Measurements from ENCODE around the gene KSR1.
"Not testable (repeated sequence)": the region's sequence is repeated elsewhere in the genome, so short reads cannot be mapped to it uniquely, and the experiment has no call there.

The KSR1 gene

DNA sequence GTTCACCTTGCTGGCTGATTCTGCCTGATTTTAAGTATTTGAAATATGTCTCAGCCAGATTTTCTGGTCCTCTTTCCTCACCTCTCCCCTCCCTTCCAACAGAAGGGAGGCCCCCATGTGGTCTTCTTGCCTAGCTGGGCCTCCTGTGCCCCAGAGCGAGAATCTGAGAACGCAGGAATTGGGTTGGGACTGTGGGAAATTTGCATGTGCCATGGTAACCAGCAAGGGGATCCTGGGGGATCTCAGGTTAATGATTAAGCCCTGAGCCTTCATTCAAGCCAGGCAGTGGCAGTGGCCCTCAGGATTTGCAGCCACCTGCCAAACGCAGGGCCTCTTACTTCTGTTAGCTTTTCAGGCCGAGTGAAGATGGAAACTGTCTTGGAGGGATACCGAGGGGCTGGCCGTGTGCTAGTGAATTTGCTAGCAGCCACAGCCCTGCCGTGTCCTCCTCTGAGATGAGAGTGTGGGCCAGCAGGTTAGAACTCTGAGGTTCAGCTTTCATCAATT, 40.2 kb downstream of the KSR1 start:
- no peak for FAIRE-seq

DNA sequence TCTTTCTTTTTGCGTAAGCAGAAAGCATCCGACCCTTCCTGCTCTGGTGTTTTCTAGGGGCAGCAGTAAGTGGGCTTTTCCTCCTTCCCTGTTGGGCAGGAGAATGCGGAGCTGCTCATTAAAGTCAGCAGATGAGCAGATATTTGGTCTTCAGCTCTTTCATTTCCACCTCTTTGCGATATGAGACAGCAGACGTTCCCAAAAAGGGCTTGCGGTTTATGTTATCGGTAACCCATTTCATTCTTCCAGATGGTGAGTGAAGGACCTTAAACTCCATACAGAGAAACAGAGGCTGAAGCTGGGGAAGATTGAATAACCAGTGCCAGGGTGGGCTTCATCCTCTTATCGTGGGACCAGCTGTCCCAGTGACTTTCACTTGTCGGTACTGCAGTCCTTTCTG, 40.7 kb downstream of the KSR1 start:
- FAIRE-seq: no peak

GRCh38 chr17:27497696-27498095, 41.4 kb downstream of the KSR1 start:
- FAIRE-seq: no peak

GRCh38 chr17:27498615-27499309, 42.5 kb downstream of the KSR1 start:
- FAIRE-seq: no peak

DNA sequence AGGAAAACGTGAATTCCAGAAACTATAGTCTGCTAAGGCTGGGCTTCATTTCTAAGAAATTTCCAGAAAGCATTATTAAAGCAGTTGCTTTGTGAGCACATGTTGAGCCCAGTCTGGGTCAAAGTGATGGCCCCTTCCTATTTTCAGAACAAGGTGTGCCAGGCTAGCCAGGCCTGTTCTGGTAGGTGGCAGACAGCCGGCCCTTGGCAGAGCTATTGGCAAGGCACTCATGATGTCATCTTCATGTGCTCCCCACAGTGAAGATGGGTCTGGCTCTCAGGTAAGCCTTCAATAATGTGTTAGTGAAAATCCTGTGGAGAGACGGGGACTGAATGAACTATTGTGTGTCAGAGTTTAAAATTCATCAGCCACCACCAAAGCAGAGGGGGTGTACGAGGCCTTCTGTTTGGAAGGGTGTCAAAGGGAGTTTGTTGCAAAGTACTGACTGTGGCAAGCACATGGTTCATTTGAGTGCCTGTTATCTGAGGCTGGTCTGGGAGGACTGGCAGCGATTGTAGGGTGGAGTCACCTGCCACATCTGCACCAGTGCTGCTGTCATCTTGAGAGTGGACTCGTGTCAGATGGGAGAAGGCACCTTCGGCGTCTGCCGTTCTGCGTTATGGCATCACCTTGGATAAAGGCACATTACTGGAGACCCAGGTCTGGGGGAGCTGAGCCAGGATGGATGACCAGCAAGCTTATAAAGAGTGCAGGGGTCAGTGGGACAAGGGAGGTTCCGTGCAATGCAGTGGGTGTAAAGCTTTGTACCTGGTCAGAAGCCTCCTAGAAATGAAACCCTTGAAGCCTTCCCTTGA, 43.4 kb downstream of the KSR1 start:
- FAIRE-seq: no peak

DNA sequence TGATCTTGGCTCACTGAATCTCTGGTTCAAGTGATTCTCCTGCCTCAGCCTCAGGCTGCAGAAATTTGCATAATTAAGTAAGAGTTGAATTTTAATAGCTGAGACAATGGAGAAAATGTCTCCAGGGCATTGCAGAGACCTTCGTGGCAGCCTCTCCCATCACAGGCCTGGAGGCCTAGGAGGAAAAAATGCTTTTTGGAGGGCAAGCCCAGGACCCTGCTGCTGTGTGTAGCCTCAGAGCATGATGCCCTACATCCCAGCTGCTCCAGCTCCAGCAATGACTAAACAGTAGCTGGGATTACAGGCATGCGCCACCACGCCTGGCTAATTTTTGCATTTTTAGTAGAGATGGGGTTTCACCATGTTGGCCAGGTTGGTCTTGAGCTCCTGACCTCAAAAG, 45.1 kb downstream of the KSR1 start:
- FAIRE-seq: not testable (repeated sequence)

DNA sequence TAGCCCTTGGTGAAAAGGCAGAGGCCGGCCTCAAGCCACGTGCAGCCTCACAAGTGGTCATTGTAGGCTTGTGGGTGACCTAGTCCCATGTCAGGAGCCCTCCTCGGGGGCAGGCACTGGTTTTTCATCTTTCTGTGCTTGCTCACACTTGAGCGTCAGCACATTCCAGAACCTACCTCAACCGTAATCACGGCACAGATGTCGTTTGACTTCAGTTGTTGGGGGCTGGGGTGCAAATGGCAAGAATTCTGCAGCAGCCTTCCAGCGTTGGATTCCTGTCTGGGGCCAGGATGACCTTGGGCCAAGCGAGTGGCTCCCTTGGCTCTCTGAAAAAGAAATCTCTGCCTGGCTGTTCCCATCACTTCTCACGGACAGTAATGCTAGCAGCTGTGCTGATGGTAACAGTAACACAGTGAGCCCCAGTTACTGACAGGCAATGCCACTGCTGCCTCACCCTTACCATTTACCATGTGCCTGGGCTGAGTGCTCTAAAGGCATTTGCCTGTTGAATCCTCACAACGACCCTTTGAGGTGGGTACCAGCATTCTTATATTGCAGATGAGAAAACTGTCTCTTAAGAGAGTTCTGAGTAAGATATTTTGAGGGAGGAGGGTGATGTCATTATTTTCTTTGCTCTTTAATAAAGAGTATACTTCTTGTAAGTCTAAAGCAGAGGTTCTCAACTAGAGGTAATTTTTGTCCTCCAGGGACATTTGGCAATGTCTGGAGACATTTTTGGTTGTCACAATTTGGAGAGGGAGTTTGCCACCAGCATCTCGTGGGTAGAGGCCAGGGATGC, 46.5 kb downstream of the KSR1 start:
- FAIRE-seq: no peak

- FAIRE-seq: no peak
Observed at GRCh38 chr17:27503611-27504010, 47.4 kb downstream of the KSR1 start.

DNA sequence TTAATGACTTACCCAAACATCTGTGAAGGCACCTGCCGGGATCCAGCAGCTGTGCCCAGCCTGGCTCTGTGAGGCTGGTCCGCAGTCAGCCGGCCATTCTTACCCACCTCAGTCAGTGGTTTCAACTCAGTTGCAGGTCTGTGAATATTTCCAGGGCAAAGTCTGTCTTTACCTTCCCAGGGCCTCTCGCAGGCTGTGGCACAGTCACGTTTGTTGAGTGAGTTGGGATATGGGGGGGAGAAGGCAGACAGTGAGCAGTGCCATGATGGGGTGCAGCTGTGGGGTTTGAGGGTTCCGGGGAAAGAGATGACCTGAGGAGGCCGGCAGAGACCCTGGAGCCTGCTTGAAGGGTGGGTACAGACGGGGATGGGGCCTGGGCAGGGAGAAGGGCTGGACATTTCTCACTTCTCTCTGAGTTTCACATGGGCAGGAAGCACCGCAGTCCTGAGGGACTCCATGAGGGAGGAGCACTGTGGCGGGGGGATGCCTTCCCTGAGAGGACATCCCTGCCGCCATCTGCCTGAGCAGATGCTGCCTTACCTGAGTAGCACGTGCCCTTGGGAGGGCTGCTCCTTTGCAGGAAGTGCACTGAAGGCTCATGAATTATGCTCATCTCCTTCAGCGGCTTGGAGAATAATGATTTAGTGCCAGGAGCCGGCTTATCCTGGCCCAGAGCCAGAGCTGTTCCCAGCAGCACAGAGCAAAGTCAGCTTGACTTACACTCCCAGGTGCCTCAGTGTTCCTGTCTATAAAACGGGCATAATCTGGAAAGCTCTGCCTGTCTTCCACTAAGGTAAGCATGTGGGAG, 48.1 kb downstream of the KSR1 start:
- no peak for FAIRE-seq

DNA sequence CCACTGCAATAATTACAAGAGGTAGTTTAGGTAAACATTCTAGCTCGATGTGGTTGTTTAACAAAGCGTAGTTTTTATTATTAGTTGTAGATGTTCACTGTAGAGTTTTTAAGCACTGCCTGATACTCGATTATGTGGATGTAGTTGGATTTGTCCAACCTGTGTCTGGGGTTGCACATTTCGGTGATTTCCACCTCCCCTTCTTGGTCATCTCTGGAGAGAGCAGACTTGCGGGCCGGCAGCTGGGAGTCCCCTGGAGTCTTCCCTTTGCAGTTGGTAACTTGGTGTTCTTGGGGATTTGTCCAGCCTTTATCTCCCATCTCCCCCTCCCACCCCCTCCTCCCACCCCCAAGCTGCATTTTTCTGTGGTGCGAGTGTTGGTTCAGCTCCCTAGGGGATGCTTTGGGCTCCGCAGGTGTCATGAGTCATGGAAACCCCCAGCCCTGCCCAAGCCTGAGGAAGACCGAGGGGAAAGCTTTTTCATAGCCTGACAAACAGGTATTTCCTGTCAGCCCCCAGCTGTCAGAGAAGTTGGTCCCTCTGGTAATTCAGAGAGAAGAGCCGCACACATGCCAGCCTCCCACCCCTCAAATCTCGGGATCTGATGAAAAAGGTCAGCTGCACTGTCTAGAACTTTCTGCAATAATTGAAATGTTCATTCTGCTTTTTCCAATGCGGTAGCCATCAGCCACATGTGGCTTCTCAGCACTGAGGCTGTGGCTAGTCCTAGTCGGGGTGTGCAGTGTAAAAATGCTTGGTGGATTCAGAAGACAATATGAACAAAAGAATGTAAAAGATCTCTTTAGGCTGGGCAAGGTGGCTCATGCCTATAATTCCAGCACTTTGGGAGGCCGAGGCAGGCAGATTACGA, 50.3 kb downstream of the KSR1 start:
- no peak for FAIRE-seq

DNA sequence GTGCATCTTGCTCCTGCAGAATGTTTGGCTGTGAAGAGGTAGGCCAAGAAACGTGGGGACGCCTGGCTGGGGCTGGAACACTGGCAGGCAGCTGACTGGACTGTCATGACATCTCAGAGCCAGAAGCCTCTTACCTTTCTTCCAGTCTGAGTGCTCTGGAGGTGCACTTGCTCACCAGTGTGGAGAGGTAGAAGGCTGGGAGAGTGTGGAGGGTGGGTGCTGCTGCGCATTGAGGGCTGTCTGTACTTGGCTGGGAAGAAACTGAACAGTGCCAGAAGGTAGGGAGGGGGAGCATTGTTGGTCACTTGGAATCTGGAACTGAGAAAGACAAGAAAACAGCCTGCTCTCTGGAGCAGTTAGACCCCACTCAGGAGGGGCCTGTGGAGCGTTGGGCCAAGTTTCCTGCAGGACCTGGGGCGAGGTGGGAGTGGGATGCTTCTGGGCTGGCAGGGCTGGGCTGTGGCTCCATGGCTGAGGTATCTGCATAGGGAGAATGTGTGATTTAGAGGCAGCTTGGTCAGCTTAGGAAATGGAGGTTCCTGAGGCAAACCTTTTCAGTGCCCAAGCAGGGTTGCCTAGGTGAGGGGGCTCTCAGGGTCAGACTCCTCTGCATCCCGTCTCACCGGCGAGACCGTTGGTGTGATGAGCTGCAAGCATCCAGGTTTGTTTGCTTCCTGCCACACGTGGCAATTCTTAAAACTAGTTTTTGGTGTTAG, 55.1 kb downstream of the KSR1 start:
- FAIRE-seq: no peak

DNA sequence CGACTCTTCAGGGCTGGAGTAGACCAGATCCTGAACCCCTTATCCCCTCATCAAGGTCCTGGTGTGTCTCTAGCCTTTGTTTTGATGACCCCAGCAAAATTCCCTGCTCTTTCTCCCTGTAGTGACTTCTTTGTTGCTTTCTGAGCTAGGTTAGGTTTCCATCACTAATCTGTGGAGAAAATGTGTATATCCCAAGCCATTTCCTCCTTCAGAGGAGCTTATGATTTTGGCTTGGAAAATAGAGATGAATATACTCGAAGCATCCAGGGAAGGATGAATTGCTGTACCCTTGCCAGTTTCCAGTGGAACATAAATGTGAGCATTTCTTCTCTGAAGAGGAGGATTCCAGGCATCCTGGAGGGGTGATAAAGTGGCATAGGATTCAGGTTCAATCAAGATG, 55.8 kb downstream of the KSR1 start:
- FAIRE-seq: no peak

DNA sequence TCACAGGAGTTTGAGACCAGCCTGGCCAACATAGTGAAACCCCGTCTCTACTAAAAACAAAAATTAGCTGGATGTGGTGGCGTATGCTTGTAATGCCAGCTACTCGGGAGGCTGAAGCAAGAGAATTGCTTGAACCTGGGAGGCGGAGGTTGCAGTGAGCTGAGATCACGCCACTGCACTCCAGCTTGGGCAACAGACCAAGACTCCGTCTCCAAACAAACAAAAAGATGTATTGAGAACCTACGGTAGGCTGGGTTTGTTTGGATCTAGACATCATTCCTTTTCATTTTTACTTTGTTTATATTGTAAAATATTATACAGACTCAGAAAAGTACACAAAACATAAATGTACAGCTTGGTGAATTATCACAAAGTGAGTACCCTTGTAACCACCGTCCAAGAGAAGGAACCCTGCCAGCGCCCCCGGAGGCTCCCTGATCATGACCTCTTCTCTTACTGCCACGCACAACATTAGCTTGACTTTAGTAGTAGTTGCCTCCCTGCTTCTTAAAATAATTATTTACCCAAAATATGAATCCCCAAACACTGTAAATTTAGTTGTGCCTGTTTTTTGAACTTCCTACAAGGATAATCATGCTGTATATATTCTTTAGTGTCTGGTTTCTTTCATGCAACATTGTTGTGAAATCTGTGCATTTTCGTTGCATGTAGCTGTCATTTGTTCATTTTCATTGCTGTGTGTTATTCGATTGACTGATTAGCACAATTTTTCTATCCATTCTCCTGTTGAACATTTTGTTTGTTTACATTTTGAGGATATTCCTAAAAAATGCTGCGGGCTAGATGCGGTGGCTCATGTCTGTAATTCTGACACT, 56.5 kb downstream of the KSR1 start:
- FAIRE-seq: no peak

DNA sequence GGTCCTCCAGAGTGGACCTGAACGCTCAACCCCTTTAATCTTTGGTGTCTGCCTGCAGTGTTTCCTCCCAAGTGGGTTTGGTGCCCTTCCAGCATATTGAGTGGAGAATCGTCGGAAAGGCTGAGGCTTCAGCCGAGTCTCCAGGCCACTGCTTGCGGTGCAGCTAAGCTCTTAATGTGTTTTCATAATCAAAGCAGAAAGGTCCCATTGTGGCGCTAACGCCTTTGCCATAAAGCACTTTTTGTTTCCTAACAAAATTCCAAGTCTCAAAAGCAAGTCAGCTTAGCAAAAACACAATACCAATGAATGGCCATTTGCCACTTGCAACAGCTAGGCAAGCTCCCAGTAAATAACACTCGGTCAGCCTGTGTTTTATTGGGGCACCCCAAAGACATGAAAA, 57.6 kb downstream of the KSR1 start:
- no peak for FAIRE-seq

DNA sequence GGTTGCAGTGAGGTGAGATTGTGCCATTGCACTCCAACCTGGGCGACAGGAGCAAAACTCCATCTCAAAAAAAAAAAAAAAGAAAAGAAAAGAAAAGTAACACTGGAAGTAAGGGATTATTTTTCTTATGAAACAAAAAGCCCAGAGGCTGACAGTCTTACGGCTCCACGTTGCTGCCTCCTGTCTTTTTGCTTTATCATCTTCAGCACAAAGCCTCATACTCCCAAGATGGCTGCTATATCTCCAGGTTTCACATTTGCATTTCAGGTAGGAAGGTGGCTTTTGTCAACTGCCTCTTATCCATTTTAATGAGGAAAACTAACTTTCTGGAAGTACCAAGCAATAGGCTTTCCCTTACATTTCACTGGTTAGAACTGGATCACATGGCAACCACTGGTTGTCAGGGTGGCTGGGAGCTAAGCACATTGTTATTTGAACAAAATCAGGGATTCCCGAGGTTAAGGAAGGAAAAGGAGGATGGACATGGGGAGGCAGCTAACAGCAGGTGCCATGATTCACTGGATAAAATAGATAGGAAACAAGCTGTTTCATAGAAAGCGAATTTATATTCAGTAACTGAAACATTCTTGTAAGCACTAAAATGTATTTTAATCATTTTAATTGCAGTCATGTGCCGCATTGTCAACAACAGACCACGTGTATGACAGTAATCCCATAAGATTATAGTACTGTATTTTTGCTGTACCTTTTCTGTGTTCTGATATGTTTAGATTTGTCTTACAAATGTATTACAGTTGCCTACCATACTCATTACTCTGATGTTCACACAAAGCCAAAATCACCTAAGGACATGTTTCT, 58.6 kb downstream of the KSR1 start:
- FAIRE-seq: no peak

DNA sequence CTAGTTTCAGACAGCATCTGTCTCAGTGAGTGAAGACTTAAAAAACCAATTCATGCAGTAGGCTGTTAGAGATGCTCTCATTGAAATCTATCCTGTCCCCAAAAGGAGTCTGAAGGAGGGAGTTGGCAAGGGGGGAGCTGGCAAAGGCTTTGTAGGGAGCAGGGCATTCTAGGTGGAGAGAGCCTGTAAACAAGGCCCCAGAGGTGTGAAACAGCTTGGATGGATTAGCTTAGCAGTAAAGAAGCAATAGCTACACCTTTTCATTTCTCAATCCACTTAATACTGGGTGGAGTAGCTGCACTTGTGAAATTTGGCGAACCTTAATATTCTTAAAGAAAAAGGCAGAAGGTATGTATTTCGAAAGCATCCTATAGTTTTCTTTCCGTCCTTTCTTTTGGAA, 61.8 kb downstream of the KSR1 start:
- FAIRE-seq: no peak

GRCh38 chr17:27518545-27519521, 62.6 kb downstream of the KSR1 start:
- no peak for FAIRE-seq

DNA sequence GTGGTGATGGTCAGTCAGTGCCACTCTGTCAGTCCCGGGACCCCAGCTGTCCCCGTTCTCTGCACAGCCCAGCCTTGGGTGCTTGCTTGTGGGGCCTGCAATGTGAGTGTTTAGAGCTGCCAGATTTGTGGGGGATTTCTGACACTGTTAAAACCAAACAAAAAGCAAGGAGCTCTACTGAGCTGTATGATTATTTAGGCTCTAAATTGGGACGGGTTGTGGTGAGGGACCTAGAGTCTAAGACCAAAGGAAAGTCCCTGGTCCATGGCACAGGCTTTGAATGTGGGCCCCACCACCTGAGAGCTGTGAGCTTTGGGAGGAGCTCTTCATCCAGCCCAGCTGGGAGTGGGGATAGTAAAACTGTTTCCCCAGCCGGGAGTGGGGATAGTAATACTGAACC, 63.3 kb downstream of the KSR1 start:
- FAIRE-seq: no peak

Measured in G401.6 (cell line).